HepG2 (cell line): ENCODE data around the gene ZNF764. TPM values are rescaled to one million over a fixed set of nuclear protein-coding genes. Genes with fewer than 3 reads are reported as not detected.

ENCODE experiments used
- HNRNPL ChIP-seq: fragments of 200-400 bp; formaldehyde crosslinking; IDR thresholded peaks from 2 replicates; pipeline ENCODE4 v1.6.1; 2017; ENCODE audit warnings: mild to moderate bottlenecking, low read depth, low read length
- JARID2 ChIP-seq: sonication (generic); formaldehyde crosslinking; IDR thresholded peaks from 2 replicates; pipeline ENCODE4 v1.8.1; 2023; ENCODE audit warnings: missing genetic modification reagents, inconsistent platforms; ENCODE audit not compliant: insufficient replicate concordance
- PLRG1 ChIP-seq: fragments of 450-650 bp; conservative IDR thresholded peaks from 2 replicates; pipeline ENCODE4 v1.6.1; 2016
- SIN3B ChIP-seq: fragments of 150-350 bp; IDR thresholded peaks from 2 replicates; pipeline ENCODE4 v1.6.1; 2014; ENCODE audit warnings: low read length
- SMARCC2 ChIP-seq: fragments of 450-650 bp; IDR thresholded peaks from 2 replicates; pipeline ENCODE4 v1.6.1; 2017; ENCODE audit warnings: antibody characterized with exemption, mild to moderate bottlenecking
- SRSF9 ChIP-seq: fragments of 200-400 bp; formaldehyde crosslinking; IDR thresholded peaks from 2 replicates; pipeline ENCODE4 v1.6.1; 2018; ENCODE audit warnings: borderline replicate concordance, mild to moderate bottlenecking, low read depth, low read length; ENCODE audit not compliant: insufficient read depth, poor library complexity, severe bottlenecking
- THYN1 ChIP-seq: sonication (generic); formaldehyde crosslinking; IDR thresholded peaks from 2 replicates; pipeline ENCODE4 v1.8.1; 2023; ENCODE audit warnings: low read depth, mild to moderate bottlenecking, moderate library complexity, missing genetic modification reagents, borderline replicate concordance
- ZBED4 ChIP-seq: sonication (generic); formaldehyde crosslinking; IDR thresholded peaks from 2 replicates; pipeline ENCODE4 v1.4.0; 2020; ENCODE audit warnings: missing genetic modification reagents, borderline replicate concordance
- ZBTB10 ChIP-seq: sonication (generic); formaldehyde crosslinking; IDR thresholded peaks from 2 replicates; pipeline ENCODE4 v1.4.0; 2020; ENCODE audit warnings: missing genetic modification reagents, borderline replicate concordance
- ZFP37 ChIP-seq: sonication (generic); formaldehyde crosslinking; IDR thresholded peaks from 2 replicates; pipeline ENCODE4 v1.4.0; 2020; ENCODE audit warnings: missing genetic modification reagents, borderline replicate concordance
- ZNF260 ChIP-seq: sonication (generic); formaldehyde crosslinking; IDR thresholded peaks from 2 replicates; pipeline ENCODE4 v1.4.0; 2020; ENCODE audit warnings: missing genetic modification reagents, low read depth, mild to moderate bottlenecking, borderline replicate concordance
- ZNF367 ChIP-seq: sonication (generic); formaldehyde crosslinking; IDR thresholded peaks from 2 replicates; pipeline ENCODE4 v1.4.0; 2020; ENCODE audit warnings: missing genetic modification reagents, borderline replicate concordance
- polyA plus RNA-seq, 8 experiments: library from polyadenylated mRNA; depleted of rRNA in 3 of 8; stranded (reverse) in 7 of 8; unstranded in 1 of 8; fragments of >200 nt; fragmentation: Illumina TruSeq in 4 of 8; extraction: Trizol in 4 of 8; gene quantifications; 2 replicates each; pipeline versions ENCODE4 v1.2.1 to v1.2.3, GENCODE V29; 2011 to 2016; ENCODE audit warnings: low read depth in 4 of 8, missing spikeins in 1 of 8, mixed read lengths in 1 of 8; ENCODE audit not compliant: insufficient read depth in 1 of 8
- total RNA-seq, 5 experiments: library from RNA; depleted of rRNA; stranded (reverse); fragments of >200 nt; fragmentation: Illumina TruSeq; extraction: Trizol; gene quantifications; 2 replicates each; pipeline ENCODE4 v1.2.3, GENCODE V29; 2016; ENCODE audit warnings: low read depth in 1 of 5
- TF ChIP-seq, protein P1 (sequence below): sonication (generic); formaldehyde crosslinking; conservative IDR thresholded peaks from 2 replicates; pipeline ENCODE4 v1.4.0; 2020; ENCODE audit warnings: missing genetic modification reagents

Gene ZNF764
- total and polyA plus RNA-seq, 2 of the 13 experiments (the other 11 are each of a cell fraction or from before 2014, with no cell fraction given), result 4.1 to 9.1 TPM

- TF ChIP-seq ZBED4 (CRISPR knock-in tag) (no peak), PLRG1 (no peak), JARID2 (CRISPR knock-in tag) (no peak), ZFP37 (CRISPR knock-in tag) (0 out of 2 replicates have a peak, but pooled peaks have one; percentile 33), ZNF260 (no peak), SRSF9 (no peak), HNRNPL (no peak), SIN3B (no peak), ZBTB10 (CRISPR knock-in tag) (no peak), SMARCC2 (no peak), THYN1 (no peak), ZNF367 (CRISPR knock-in tag) (no peak)
- TF ChIP-seq, protein P1, sequence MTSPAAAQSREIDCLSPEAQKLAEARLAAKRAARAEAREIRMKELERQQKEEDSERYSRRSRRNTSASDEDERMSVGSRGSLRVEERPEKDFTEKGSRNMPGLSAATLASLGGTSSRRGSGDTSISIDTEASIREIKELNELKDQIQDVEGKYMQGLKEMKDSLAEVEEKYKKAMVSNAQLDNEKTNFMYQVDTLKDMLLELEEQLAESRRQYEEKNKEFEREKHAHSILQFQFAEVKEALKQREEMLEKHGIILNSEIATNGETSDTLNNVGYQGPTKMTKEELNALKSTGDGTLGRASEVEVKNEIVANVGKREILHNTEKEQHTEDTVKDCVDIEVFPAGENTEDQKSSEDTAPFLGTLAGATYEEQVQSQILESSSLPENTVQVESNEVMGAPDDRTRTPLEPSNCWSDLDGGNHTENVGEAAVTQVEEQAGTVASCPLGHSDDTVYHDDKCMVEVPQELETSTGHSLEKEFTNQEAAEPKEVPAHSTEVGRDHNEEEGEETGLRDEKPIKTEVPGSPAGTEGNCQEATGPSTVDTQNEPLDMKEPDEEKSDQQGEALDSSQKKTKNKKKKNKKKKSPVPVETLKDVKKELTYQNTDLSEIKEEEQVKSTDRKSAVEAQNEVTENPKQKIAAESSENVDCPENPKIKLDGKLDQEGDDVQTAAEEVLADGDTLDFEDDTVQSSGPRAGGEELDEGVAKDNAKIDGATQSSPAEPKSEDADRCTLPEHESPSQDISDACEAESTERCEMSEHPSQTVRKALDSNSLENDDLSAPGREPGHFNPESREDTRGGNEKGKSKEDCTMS (CRISPR knock-in tag), result no peak
Observed at GRCh38 chr16:30570636-30571444, 12.7 kb upstream of the ZNF764 start (continued).
